HAP-1 (cell line): ENCODE measurements around the gene SPEF2.
"Not testable (repeated sequence)": the region's sequence is repeated elsewhere in the genome, so short reads cannot be mapped to it uniquely, and the experiment has no call there.

Experiments used
- DNase-seq, 2 experiments: peaks; one replicate each; pipeline ENCODE4 v3.0.0-alpha.2; 2016 to 2020; ENCODE audit warnings: low spot score in 2 of 2
- H3K27me3 ChIP-seq: fragments of 250-450 bp; sonication (Bioruptor Pico); 2 replicates; pipeline ENCODE4 v1.5.1; 2020; ENCODE audit warnings: low read depth, mild to moderate bottlenecking, moderate library complexity
- H3K36me3 ChIP-seq: fragments of 250-450 bp; sonication (Bioruptor Pico); replicated peaks from 2 replicates; pipeline ENCODE4 v1.5.1; 2020; ENCODE audit warnings: mild to moderate bottlenecking
- H3K4me1 ChIP-seq: fragments of 250-450 bp; sonication (Bioruptor Pico); 2 replicates; pipeline ENCODE4 v1.5.1; 2020; ENCODE audit warnings: mild to moderate bottlenecking
- H3K4me3 ChIP-seq: fragments of 250-450 bp; sonication (Bioruptor Pico); 2 replicates; pipeline ENCODE4 v1.5.1; 2020; ENCODE audit warnings: mild to moderate bottlenecking, moderate library complexity
- H3K9me3 ChIP-seq: fragments of 250-450 bp; sonication (Bioruptor Pico); 2 replicates; pipeline ENCODE4 v1.5.1; 2020; ENCODE audit warnings: mild to moderate bottlenecking, moderate library complexity
- in situ Hi-C: fragments of 300-500 bp; cut with MboI; formaldehyde crosslinking; loops from 3 replicates; pipeline ENCODE4 v1.14.3; 2020; ENCODE audit warnings: low sequenced_read_pairs, inconsistent platforms, mixed read lengths

Gene SPEF2

DNA sequence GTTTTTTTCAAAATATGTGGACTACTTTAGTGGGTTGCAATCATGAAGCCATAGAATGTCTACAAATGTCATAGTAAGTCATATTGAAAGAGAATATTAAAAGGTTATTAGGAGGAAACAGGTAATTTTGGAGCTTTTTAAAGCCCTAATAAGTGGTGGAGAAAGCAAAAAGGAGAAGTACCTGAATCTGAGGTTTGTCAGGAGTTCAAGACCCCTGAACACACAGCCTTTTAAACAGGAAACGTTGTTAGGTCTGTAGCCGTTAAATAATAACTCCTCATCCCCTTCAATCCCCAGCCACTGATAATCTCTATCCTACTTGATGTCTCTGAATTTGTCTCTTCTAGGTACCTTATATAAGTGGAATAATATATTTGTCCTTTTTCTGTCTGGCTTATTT lies 51.1 kb downstream of the SPEF2 start:
- in situ Hi-C loops = no loop called here
- Histone ChIP-seq H3K9me3 (no peaks in the 10 kb centered on the region), H3K27me3 (no peaks in the 10 kb centered on the region), H3K4me1 (peaks cover 13% of the 10 kb centered on the region; the same call in 1 of the 2 replicates), H3K36me3 (no peaks in the 10 kb centered on the region; the same call in 1 of the 2 replicates), H3K4me3 (no peak overlapping the region)
- DNase-seq = no peak

DNA sequence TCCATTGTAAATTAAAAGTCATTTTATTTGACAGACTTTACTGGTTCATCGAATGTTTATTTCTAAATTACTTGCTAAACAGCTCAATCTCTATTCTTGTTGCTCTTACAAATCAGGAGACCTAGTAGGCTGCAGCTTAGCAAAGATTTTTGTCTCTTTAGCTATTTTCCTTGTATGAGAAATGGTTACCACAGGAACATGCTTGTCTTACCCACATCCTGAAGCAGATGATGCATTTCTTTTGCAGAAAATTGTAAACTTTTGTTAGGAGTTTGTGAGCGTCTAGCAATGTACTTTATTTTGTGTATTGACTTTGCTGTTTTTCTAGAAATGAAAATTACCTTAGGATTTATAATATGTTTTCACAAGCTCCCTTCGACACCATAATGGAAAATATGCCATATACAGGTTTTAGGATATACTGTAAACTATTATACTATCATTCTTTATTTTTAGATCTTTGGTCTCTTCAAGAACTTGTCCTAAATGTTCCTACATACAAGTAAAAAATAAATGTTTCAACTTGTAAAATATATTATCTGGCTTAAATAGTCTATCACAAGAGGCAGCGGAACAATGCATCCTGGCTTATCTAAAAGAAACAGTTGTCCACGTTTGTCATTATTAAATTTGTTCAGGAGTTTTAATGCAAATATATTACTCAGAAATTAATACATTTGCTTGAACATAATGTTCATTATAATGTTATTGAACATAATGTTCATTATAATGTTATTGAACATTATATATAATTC lies 54.1 kb downstream of the SPEF2 start:
- H3K9me3 ChIP-seq = no peaks in the 10 kb centered on the region
- in situ Hi-C loops = no loop called here
- DNase-seq = no peak
- H3K27me3 ChIP-seq = no peaks in the 10 kb centered on the region
- no peaks in the 10 kb centered on the region; the same call in 1 of the 2 replicates for H3K36me3 ChIP-seq
- H3K4me1 ChIP-seq = peaks cover 13% of the 10 kb centered on the region; the same call in 1 of the 2 replicates
- H3K4me3 ChIP-seq = no peak overlapping the region

DNA sequence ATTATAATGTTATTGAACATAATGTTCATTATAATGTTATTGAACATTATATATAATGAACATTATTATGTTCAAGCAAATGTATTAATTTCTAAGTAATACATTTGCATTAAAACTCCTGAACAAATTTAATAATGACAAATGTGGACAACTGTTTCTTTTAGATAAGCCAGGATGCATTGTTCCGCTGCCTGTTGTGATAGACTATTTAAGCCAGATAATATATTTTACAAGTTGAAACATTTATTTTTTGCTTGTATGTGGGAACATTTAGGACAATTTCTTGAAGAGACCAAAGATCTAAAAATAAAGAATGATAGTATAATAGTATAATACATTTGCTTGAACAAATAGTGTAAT lies 54.6 kb downstream of the SPEF2 start:
- DNase-seq, H3K9me3 ChIP-seq, H3K4me3 ChIP-seq, H3K36me3 ChIP-seq, H3K27me3 ChIP-seq, in situ Hi-C loops: not testable (repeated sequence)
- peaks cover 13% of the 10 kb centered on the region; the same call in 1 of the 2 replicates for H3K4me1 ChIP-seq

DNA sequence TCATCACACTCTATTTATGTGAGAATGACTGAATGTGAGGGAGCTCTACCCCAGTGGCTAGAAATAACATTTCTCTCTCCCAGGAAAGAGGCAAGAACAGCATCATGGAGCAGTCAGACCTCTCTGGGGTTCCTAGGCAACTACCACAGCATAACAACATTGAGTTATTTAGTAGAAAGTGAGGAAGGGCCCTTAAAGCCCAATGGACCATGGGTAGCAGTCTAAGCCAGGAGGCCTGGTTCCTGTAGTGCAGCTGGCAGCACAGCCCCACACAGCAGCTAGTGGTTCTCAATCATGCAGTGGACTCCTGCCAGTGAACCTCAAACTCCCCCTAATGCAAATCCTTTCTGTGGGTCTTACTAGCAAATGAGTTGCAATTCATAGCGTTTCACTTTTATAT lies 55.3 kb downstream of the SPEF2 start:
- Histone ChIP-seq H3K9me3 (no peaks in the 10 kb centered on the region), H3K4me1 (peaks cover 13% of the 10 kb centered on the region; the same call in 1 of the 2 replicates), H3K36me3 (no peaks in the 10 kb centered on the region; the same call in 1 of the 2 replicates), H3K4me3 (no peak overlapping the region), H3K27me3 (no peaks in the 10 kb centered on the region)
- no peak for DNase-seq
- in situ Hi-C loops = no loop called here

DNA sequence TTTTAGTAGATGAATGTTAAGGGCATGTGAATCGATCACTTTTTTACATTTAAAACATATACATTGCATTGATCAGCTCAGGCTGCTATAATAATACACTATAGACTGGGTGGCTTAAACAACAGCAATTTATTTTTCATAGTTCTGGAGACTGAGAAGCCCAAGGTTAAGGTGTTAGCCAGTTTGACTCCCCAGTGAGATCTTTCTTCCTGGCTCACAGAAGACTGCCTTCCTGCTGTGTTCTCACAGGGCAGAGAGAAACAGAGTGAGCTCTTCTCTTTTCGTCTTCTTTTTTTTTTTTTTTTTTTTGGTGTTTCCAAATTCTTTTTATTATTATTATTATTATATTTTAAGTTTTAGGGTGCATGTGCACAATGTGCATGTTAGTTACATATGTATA lies 56.4 kb downstream of the SPEF2 start:
- H3K4me3 ChIP-seq = no peak overlapping the region
- no peaks in the 10 kb centered on the region for H3K9me3 ChIP-seq
- DNase-seq = no peak
- no peaks in the 10 kb centered on the region; the same call in 1 of the 2 replicates for H3K36me3 ChIP-seq
- in situ Hi-C loops = no loop called here
- H3K4me1 ChIP-seq = peaks cover 13% of the 10 kb centered on the region; the same call in 1 of the 2 replicates
- H3K27me3 ChIP-seq = no peaks in the 10 kb centered on the region

DNA sequence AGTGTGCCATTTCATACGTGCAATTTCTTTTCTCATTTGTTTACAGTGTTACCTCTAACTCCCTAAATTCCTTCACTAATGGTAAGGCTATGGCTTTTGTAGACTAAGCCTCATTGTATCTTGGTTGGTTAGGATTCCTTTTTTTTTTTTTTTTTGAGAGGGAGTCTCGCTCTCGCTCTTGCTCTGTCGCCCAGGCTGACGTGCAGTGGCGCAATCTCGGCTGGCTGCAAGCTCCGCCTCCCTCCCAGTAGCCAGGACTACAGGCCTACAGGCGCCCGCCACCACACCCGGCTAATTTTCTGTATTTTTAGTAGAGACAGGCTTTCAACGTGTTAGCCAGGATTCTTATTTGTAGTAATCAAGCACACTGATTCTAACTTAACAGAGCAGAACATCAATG lies 57.7 kb downstream of the SPEF2 start:
- H3K36me3 ChIP-seq = no peaks in the 10 kb centered on the region; the same call in 1 of the 2 replicates
- in situ Hi-C loops = no loop called here
- H3K4me1 ChIP-seq = peaks cover 2% of the 10 kb centered on the region; the same call in 1 of the 2 replicates
- H3K9me3 ChIP-seq = no peaks in the 10 kb centered on the region
- no peak overlapping the region for H3K4me3 ChIP-seq
- no peak for DNase-seq
- no peaks in the 10 kb centered on the region for H3K27me3 ChIP-seq

DNA sequence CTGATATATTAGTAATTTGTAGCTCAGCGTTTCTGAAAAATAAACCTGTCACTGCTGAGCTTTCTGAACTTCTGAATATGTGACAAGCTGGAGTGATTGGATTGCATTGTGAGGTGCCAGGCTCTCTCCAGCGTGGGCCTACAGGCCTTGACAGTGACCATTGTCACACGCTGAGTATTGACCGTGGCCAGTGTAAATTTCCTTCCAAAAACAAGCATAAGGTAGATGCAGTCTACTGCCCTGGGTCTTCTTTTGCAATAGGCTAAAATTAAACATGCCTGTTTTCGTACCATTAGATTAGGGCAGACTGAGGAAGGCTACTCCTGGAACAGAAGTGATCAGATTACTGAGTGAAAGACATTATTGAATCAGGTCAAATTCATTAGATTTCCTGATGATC lies 60.2 kb downstream of the SPEF2 start:
- in situ Hi-C loops = no loop called here
- Histone ChIP-seq H3K36me3 (no peaks in the 10 kb centered on the region; the same call in 1 of the 2 replicates), H3K9me3 (no peaks in the 10 kb centered on the region), H3K27me3 (no peaks in the 10 kb centered on the region), H3K4me1 (no peaks in the 10 kb centered on the region), H3K4me3 (no peak overlapping the region)
- no peak for DNase-seq

DNA sequence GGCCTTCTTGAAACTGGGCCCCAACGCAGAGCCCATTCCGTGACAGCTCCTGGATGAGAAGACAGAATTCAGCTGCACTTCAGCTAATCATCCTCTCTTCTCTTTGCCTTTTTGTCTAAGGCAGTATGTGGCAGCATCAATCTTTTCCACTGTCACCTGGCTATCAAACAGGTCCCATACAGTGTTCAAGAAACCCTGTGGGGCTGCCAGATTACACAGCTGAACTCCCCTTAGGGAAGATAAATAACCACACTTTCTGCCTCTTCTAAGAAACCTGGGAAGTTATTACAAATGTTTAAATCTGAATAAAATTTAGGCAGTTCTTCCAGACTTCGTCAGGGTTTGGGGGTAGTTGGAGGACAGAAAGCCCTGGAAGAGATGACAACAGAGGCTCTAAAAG lies 61.0 kb downstream of the SPEF2 start:
- in situ Hi-C loops = no loop called here
- Histone ChIP-seq H3K27me3 (no peaks in the 10 kb centered on the region), H3K4me1 (no peaks in the 10 kb centered on the region), H3K36me3 (no peaks in the 10 kb centered on the region; the same call in 1 of the 2 replicates), H3K4me3 (no peak overlapping the region), H3K9me3 (no peaks in the 10 kb centered on the region)
- no peak for DNase-seq

DNA sequence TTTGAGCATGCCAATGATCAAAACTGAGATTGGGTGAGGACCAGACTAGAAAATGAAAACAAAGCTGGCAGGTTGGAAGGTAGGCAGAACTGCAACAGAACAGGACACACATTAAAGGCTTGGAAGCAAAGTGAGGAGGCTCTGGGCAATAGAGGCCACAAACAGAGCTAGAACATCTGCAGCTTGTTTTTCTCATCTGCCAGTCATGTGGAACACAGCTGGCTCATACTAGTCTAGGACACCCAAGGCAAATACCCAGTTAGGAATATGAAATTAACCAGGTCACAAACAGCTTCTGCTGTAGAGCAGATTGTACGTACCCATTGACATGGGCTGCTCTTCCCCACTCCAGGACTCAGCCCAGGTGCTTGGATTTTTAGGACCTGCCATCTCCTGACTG lies 61.7 kb downstream of the SPEF2 start:
- H3K4me3 ChIP-seq = no peak overlapping the region
- in situ Hi-C loops = no loop called here
- no peaks in the 10 kb centered on the region for H3K4me1 ChIP-seq
- H3K9me3 ChIP-seq = no peaks in the 10 kb centered on the region
- no peaks in the 10 kb centered on the region for H3K36me3 ChIP-seq
- DNase-seq = no peak
- no peaks in the 10 kb centered on the region for H3K27me3 ChIP-seq

DNA sequence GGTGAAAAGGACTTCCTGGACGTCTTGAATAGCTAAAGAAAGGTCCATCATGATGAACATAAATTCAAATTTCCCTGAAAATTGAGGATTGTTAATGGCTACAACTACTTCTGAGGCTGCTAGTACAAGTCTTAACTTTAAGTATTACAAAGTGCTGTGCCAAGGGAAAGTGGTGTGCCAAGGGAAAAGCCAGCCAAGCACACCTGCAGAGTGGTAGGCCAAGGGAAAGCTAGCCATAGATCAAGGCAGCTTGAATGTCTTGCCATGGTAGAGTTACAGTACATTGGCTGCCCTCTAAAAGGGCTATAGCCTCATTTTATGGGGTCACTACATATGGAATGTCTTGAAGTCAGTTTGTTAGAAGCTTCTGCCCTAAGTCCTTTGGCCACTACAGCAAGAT lies 64.2 kb downstream of the SPEF2 start:
- H3K4me3 ChIP-seq = no peak overlapping the region
- in situ Hi-C loops = no loop called here
- no peaks in the 10 kb centered on the region for H3K27me3 ChIP-seq
- no peaks in the 10 kb centered on the region for H3K36me3 ChIP-seq
- no peaks in the 10 kb centered on the region for H3K9me3 ChIP-seq
- DNase-seq = no peak
- no peaks in the 10 kb centered on the region for H3K4me1 ChIP-seq

DNA sequence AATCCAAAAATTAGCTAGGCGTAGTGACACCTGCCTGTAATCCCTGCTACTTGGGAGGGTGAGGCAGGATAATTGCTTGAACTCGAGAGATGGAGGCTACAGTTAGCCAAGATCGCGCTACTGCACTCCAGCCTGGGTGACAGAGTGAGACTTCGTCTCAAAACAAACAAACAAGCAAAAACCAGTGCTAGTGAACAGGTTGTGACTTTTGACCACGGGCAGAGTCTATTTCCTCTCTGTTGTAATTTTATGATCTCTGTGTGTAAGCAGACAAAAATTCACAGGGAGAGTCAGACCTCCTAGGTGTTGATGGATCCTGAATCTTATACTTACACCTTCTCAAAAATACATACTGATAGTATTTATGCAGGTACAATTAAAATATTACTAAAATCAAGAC lies 65.8 kb downstream of the SPEF2 start:
- no peaks in the 10 kb centered on the region for H3K36me3 ChIP-seq
- DNase-seq = no peak
- H3K9me3 ChIP-seq = no peaks in the 10 kb centered on the region
- in situ Hi-C loops = no loop called here
- H3K4me1 ChIP-seq = no peaks in the 10 kb centered on the region
- no peaks in the 10 kb centered on the region for H3K27me3 ChIP-seq
- H3K4me3 ChIP-seq = no peak overlapping the region

DNA sequence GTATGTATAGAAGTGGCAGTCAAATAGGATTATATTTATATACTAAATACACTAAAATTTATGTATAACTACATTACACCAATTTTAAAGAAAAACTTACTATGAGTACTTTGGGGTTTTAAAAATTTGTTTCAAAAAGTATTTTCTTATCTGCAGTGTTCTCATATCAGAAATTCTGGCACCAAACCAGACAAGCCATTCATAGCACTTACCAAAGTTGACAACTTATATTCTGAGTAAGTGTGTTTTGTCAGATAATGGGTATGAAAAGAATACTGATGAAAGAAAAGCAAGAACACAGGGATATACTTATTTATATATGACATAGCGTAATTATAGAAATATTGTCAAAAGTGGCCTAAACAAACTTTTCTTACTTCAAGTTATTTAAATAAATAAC lies 67.5 kb downstream of the SPEF2 start:
- no peak for DNase-seq
- no peaks in the 10 kb centered on the region for H3K9me3 ChIP-seq

DNA sequence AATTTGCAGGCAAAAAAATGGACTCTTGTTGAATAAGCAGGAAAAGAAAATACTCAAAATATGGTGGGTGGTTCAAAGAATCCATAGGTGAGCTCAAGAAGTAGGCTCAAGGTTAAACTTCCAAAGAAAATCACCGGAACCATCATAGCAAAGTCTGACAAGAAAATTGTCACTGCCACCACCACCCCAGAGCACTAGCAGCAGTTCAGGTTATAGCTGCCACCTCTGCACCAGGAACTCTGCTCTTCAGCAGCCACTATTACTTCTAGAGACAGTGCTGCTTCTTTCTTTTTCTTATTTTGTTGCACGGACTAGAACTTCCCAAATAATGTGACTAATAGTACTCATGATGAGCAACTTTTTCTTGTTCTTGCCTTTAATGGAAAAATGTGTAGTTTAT lies 70.3 kb downstream of the SPEF2 start:
- Histone ChIP-seq H3K9me3 (no peaks in the 10 kb centered on the region), H3K4me3 (no peak overlapping the region), H3K36me3 (no peaks in the 10 kb centered on the region), H3K4me1 (no peaks in the 10 kb centered on the region), H3K27me3 (no peaks in the 10 kb centered on the region)
- no peak for DNase-seq
- in situ Hi-C loops = no loop called here

More for the DNA sequence above, 67.5 kb downstream of the SPEF2 start:
- in situ Hi-C loops = no loop called here
- H3K4me3 ChIP-seq = no peak overlapping the region
- no peaks in the 10 kb centered on the region for H3K36me3 ChIP-seq
- no peaks in the 10 kb centered on the region for H3K4me1 ChIP-seq
- no peaks in the 10 kb centered on the region for H3K27me3 ChIP-seq

DNA sequence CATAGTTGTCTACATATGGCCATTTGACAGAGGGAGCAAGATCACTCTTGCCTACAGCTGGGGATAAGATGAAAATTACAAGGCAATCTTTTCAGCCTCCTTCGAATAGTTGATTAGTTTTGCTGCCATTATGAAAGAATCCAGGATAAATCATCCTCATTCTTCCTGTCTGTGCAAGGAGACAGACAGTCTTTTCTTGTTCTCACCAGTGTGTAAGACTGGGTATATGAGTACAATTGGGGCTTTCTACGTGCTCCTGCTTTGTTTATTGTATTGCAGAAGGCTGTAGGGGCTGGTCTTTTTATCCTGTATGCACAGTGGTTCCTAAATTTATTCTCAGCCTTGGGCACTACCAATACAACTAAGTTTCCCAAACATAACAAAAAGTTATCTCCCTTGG lies 76.8 kb downstream of the SPEF2 start:
- Histone ChIP-seq H3K9me3 (no peaks in the 10 kb centered on the region), H3K27me3 (no peaks in the 10 kb centered on the region), H3K36me3 (no peaks in the 10 kb centered on the region), H3K4me3 (no peak overlapping the region), H3K4me1 (peaks cover 4% of the 10 kb centered on the region; the same call in 1 of the 2 replicates)
- in situ Hi-C loops = no loop called here
- DNase-seq = no peak
